HG02763 (cell line): ENCODE data around the gene PHACTR2.
A peak's percentile ranks its signal among the peaks of the same experiment; 100 is the strongest.
"Not testable (repeated sequence)": the region's sequence is repeated elsewhere in the genome, so short reads cannot be mapped to it uniquely, and the experiment has no call there.

Experiments
- ATAC-seq: cut with Tn5 transposase; IDR thresholded peaks from one replicate; pipeline ENCODE4 v1.9.1; 2021; ENCODE audit warnings: mild to moderate bottlenecking, moderate library complexity; ENCODE audit not compliant: unreplicated experiment

The PHACTR2 gene

DNA sequence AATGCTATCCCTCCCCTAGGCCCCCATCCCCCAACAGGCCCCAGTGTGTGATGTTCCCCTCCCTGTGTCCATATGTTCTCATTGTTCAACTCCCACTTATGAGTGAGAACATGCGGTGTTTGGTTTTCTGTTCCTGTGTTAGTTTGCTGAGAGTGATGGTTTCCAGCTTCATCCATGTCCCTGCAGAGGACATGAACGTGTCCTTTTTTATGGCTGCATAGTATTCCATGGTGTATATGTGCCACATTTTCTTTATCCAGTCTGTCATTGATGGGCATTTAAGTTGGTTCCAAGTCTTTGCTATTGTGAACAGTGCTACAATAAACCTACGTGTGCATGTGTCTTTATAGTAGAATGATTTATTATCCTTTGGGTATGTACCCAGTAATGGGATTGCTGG, 173.9 kb downstream of the PHACTR2 start:
- not testable (repeated sequence) for ATAC-seq

- ATAC-seq: not testable (repeated sequence)
Observed at GRCh38 chr6:143855057-143855456, 177.3 kb downstream of the PHACTR2 start.

GRCh38 chr6:143856762-143857161, 179.0 kb downstream of the PHACTR2 start:
- not testable (repeated sequence) for ATAC-seq

GRCh38 chr6:143857651-143858050, 179.9 kb downstream of the PHACTR2 start:
- ATAC-seq: no peak

- ATAC-seq: no peak
Observed at GRCh38 chr6:143859891-143860660, 182.3 kb downstream of the PHACTR2 start.

DNA sequence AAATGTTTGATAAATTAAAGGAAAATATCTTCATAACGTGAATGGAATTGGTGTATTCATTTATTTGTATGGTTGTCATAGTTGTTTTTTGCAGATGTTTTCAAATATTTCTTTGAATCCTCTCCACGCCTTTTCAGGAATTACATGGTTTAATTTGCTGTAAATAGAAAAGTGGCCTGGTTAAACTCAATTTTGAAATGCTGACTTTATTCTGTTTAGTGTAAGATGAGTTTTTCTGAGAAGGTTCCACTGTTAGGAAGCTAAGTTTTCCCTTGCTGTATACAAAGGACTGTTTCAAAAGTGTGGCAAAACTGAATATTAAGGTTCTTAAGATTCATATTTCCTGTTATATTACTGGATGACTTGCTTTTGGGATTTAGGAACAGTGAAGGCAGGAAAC, 186.0 kb downstream of the PHACTR2 start:
- ATAC-seq: no peak

DNA sequence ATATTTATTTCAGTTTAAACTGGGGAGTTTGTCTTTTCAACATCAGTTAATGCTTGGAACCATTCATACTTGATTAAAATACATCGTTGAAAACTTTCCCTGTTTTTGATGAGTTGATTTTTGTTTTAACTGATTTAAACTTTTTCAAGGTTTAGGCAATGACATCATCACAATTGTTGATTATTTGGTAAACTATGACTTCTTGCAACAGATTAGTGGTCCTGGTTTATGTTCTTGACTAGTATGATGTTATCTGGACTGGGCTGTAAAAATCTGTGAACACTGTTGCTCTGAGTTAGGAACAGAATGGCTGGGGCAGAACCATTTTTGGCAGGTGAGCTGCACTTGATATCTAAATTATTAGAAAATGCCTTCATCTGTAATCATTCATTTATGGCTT, 186.5 kb downstream of the PHACTR2 start, which contains the start of gene ZC2HC1B:
Gene ZC2HC1B, plus strand, starts transcription at position 241 of the 400 bp plus-strand sequence. Its CDS starts 66 bp downstream, at position 307.
- no peak for ATAC-seq

- no peak for ATAC-seq
Observed at GRCh38 chr6:143867236-143867635, 189.5 kb downstream of the PHACTR2 start.

DNA sequence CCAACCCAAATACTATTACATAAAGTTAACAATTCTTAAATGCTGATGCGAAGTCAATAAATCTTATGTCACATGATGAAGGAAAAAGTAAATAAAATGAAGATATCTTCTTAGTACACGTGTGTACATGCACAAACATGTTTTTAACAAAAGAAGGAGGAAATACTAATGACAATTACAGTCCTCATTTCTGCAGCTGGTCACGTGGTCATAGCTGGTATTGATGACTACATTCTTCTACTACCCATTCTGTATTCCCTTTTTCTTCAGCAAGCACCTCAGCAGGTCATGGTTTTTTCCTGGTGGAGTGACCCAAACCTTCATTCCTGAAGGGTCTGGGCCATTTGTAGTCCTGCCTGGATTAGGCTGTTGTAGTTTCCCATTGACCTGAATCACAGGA, 191.0 kb downstream of the PHACTR2 start:
- not testable (repeated sequence) for ATAC-seq

GRCh38 chr6:143871202-143871730, 193.5 kb downstream of the PHACTR2 start:
- not testable (repeated sequence) for ATAC-seq

- ATAC-seq: peak; percentile 81
Observed at GRCh38 chr6:143872201-143872600, 194.4 kb downstream of the PHACTR2 start.

DNA sequence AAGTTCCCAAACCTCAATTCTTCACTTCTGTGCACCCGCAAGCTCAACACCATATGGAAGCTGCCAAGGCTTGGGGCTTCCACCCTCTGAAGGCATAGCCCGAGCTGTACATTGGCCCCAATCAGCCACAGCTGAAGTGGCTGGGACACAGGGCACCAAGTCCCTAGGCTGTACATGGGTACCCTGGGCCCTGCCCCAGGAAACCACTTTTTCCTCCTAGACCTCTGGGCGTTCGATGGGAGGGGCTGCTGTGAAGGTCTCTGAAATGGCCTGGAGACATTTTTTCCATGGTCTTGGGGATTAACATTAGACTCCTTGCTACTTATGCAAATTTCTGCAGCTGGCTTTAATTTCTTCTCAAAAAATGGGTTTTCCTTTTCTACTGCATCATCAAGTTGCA, 195.8 kb downstream of the PHACTR2 start:
- ATAC-seq: not testable (repeated sequence)

GRCh38 chr6:143874503-143874902, 196.7 kb downstream of the PHACTR2 start:
- ATAC-seq: not testable (repeated sequence)

DNA sequence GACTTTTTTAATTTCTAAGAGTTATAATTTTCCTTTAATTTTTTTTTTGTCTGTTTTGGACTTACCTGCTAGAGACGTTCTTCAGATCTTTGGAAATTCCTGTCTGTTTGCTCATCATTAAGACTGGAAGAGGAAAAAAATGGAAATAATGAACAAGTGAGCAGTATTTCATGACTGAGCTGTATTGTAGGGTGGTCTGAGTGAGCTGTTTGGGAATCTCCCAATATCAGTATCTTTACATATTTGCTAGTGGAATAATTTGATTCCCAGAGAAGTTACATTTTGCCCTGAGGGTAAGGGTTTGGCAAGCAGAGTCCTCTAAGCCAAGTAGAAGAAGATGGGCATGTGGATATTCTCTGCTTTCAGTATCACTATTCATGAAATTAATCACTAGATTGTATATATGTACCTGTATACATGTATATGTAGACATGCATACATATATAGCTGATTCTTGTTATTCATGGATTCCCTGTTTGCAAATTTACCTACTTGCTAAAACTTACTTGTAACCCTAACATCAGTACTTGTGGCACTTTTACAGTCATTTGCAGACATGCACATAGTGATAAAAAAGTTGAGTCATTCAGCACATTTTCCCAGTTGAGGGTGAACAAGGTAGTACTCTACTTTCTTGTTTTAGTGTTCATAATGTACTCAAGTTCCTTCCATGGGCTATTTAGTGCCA, 200.0 kb downstream of the PHACTR2 start:
- no peak for ATAC-seq

DNA sequence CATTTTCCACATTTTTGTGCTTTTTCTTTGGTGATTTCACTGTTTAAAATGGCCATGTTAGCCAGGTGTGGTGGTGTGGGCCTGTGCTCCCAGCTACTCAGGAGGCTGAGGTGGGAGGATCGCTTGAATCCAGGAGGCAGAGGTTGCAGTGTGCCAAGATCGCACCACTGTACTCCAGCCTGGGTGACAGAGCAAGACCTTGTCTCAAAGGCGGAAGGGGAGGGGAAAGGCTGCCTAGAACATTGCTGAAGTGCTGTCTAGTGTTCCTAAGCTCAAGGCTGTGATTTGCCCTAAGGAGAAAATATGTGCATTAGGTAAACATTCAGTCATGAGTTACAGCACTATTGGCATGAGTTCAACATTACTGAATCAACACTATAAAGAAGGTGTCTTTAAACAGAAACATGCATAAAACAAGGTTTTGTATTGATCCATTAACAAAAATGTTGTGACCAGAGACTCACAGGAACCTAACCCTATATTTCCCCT, 200.6 kb downstream of the PHACTR2 start:
- ATAC-seq: no peak

DNA sequence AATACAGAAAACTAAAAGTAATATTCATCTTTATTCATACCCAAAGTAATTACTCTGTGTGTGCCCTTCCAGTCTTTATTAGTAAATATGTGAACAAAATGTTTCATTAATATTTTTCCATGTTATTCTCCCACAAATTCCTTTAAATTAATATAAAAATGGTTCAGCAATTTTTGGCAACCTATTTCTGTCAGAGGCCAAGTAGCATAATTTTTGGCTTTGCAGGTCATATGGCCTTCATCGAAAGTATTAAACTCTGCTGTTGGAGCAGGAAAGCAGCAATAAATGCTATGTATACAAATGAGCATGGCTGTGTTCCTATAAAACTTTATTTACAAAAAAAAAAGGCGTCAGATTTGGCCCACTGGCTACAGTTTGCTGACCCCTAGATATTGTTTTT, 202.6 kb downstream of the PHACTR2 start:
- ATAC-seq: no peak
